Mucosa of gallbladder (tissue), 1 donor: ENCODE data around the gene VASH2. TPM values are rescaled to one million over a fixed set of nuclear protein-coding genes. Genes with fewer than 3 reads are reported as not detected.

Source experiments
- DNase-seq: peaks from one replicate; pipeline ENCODE4 v3.0.0-alpha.2; 2020; ENCODE audit warnings: low spot score
- total RNA-seq: library from RNA; stranded (reverse); gene quantifications from one replicate; pipeline ENCODE4 v1.2.1, GENCODE V29; 2021
- donor health status: DM: no; HTN: no; CAD: no.

VASH2 gene
- total RNA-seq, 1 donor from 2014 or later = 0.92 TPM

- DNase-seq = peak; percentile 77
Measured at GRCh38 chr1:212930986-212931678, 19.2 kb upstream of the VASH2 start.

GRCh38 chr1:212933815-212934471 lies 16.4 kb upstream of the VASH2 start:
- DNase-seq = no peak

- no peak for DNase-seq
Measured at GRCh38 chr1:212935387-212935981, 14.9 kb upstream of the VASH2 start.

- DNase-seq = no peak
Measured at GRCh38 chr1:212937034-212937433, 13.3 kb upstream of the VASH2 start.

- DNase-seq = no peak
Measured at GRCh38 chr1:212938846-212939245, 11.5 kb upstream of the VASH2 start.

- DNase-seq = no peak
Measured at GRCh38 chr1:212941452-212941851, 8.9 kb upstream of the VASH2 start.

GRCh38 chr1:212942679-212943392 lies 7.5 kb upstream of the VASH2 start:
- DNase-seq = no peak

- no peak for DNase-seq
Measured at GRCh38 chr1:212943393-212943710, 7.0 kb upstream of the VASH2 start.

GRCh38 chr1:212944229-212944901 lies 6.0 kb upstream of the VASH2 start:
- DNase-seq = no peak

- DNase-seq = no peak
Measured at GRCh38 chr1:212945056-212945455, 5.3 kb upstream of the VASH2 start.

GRCh38 chr1:212945463-212946160 lies 4.7 kb upstream of the VASH2 start:
- no peak for DNase-seq

- no peak for DNase-seq
Measured at GRCh38 chr1:212946872-212947271, 3.5 kb upstream of the VASH2 start.

GRCh38 chr1:212949771-212950170 lies 570 bp upstream of the VASH2 start:
- DNase-seq = no peak

- no peak for DNase-seq
Measured at GRCh38 chr1:212951126-212951946, 995 bp downstream of the VASH2 start.

- DNase-seq = no peak
Measured at GRCh38 chr1:212951947-212952640, 1.8 kb downstream of the VASH2 start.

- no peak for DNase-seq
Measured at GRCh38 chr1:212952641-212952976, 2.3 kb downstream of the VASH2 start.

- no peak for DNase-seq
Measured at GRCh38 chr1:212953321-212953720, 3.0 kb downstream of the VASH2 start.

GRCh38 chr1:212954514-212954913 lies 4.2 kb downstream of the VASH2 start:
- DNase-seq = no peak

GRCh38 chr1:212955098-212955497 lies 4.8 kb downstream of the VASH2 start:
- no peak for DNase-seq

GRCh38 chr1:212955961-212956620 lies 5.8 kb downstream of the VASH2 start:
- no peak for DNase-seq
